Measurements from ENCODE around the gene GNLY.
"Not testable (repeated sequence)": the region's sequence is repeated elsewhere in the genome, so short reads cannot be mapped to it uniquely, and the experiment has no call there.

Gene GNLY

GRCh38 chr2:85659324-85659981 lies 34.7 kb upstream of the GNLY start:
- DNase-seq (ENCODE audit: low read depth) = no peak
- TF ChIP-seq CTCF (IDR thresholded peaks at IDR 0.05; ENCODE audit: low read depth, low read length, missing control alignments) = no peak

GRCh38 chr2:85660301-85660700 lies 33.9 kb upstream of the GNLY start:
- H3K4me3 ChIP-seq (ENCODE audit: low read depth, low read length); DNase-seq (ENCODE audit: low read depth): not testable (repeated sequence)

More at GRCh38 chr2:85659324-85659981, 34.7 kb upstream of the GNLY start:
- no peak overlapping the region for H3K4me3 ChIP-seq (ENCODE audit: low read depth, low read length)

GRCh38 chr2:85660725-85661124 lies 33.4 kb upstream of the GNLY start:
- no peak for TF ChIP-seq CTCF (IDR thresholded peaks at IDR 0.05; ENCODE audit: low read depth, low read length, missing control alignments)
- no peak for DNase-seq (ENCODE audit: low read depth)
- H3K4me3 ChIP-seq (ENCODE audit: low read depth, low read length) = no peak overlapping the region

- H3K4me3 ChIP-seq (ENCODE audit: low read depth, low read length) = no peak overlapping the region
- no peak for DNase-seq (ENCODE audit: low read depth)
- TF ChIP-seq CTCF (IDR thresholded peaks at IDR 0.05; ENCODE audit: low read depth, low read length, missing control alignments) = no peak
Observed at GRCh38 chr2:85661139-85661858, 32.9 kb upstream of the GNLY start.

- DNase-seq (ENCODE audit: low read depth) = no peak
- TF ChIP-seq CTCF (IDR thresholded peaks at IDR 0.05; ENCODE audit: low read depth, low read length, missing control alignments) = no peak
Observed at GRCh38 chr2:85662899-85663593, 31.1 kb upstream of the GNLY start.

GRCh38 chr2:85663594-85664565 lies 30.3 kb upstream of the GNLY start:
- no peak overlapping the region for H3K4me3 ChIP-seq (ENCODE audit: low read depth, low read length)
- no peak for TF ChIP-seq CTCF (IDR thresholded peaks at IDR 0.05; ENCODE audit: low read depth, low read length, missing control alignments)
- DNase-seq (ENCODE audit: low read depth) = no peak

More at GRCh38 chr2:85662899-85663593, 31.1 kb upstream of the GNLY start:
- H3K4me3 ChIP-seq (ENCODE audit: low read depth, low read length) = no peak overlapping the region
